ENCODE measurements around the gene ST8SIA5. TPM values are rescaled to one million over a fixed set of nuclear protein-coding genes. Genes with fewer than 3 reads are reported as not detected.
"Not testable (repeated sequence)": the region's sequence is repeated elsewhere in the genome, so short reads cannot be mapped to it uniquely, and the experiment has no call there.

The ST8SIA5 gene
- polyA plus RNA-seq (ENCODE audit: insufficient read length in 3 of 3): 1 to 10 TPM in 1 of 3 donors, under 1 TPM in 2; 0.92 to 1.3 (median 0.94) TPM
- long read RNA-seq, donor 1: 0 reads
- long read RNA-seq, donor 2: 0 reads
- long read RNA-seq, donor 3: 0 reads
- long read RNA-seq, donor 4: 0 reads
- long read RNA-seq, donor 5: 0 reads
- long read RNA-seq, donor 6: 0 reads
- long read RNA-seq, donor 7: 0 reads
- long read RNA-seq, donor 8: 0 reads
- long read RNA-seq, donor 9, partial matches to known transcripts: 0 of 1 reads
- long read RNA-seq, donor 9, other reads (novel, unspliced or antisense): 0 of 1 reads
- long read RNA-seq, donor 10: 0 reads
- long read RNA-seq, donor 11: 0 reads
- long read RNA-seq, donor 12: 0 reads
- long read RNA-seq, donor 13: 0 reads
- long read RNA-seq, donor 14: 0 reads
- long read RNA-seq, donor 15, partial matches to known transcripts: 0 of 1 reads
- long read RNA-seq, donor 15, other reads (novel, unspliced or antisense): 0 of 1 reads
- long read RNA-seq, donor 16: 0 reads

GRCh38 chr18:46756559-46757201 is at the start of gene ST8SIA5:
Gene ST8SIA5 (minus strand): TSS chr18:46757053. CDS start chr18:46756508, 545 bp downstream.
- peak in 2 of 11 donors; percentile 25 to 28 for DNase-seq (ENCODE audit: extremely low read depth in 1 of 11, low read depth in 9 of 11, low spot score in 4 of 11)

GRCh38 chr18:46795945-46796344 is 39.1 kb upstream of the ST8SIA5 start:
- not testable (repeated sequence) for DNase-seq (ENCODE audit: extremely low read depth in 1 of 11, low read depth in 9 of 11, low spot score in 4 of 11)

- no peak for DNase-seq (ENCODE audit: extremely low read depth in 1 of 11, low read depth in 9 of 11, low spot score in 4 of 11)
Observed at GRCh38 chr18:46794607-46795006, 37.8 kb upstream of the ST8SIA5 start.

- no peak for DNase-seq (ENCODE audit: extremely low read depth in 1 of 11, low read depth in 9 of 11, low spot score in 4 of 11)
Observed at GRCh38 chr18:46793565-46793964, 36.7 kb upstream of the ST8SIA5 start.

GRCh38 chr18:46789088-46789487 is 32.2 kb upstream of the ST8SIA5 start:
- no peak for DNase-seq (ENCODE audit: extremely low read depth in 1 of 11, low read depth in 9 of 11, low spot score in 4 of 11)

- DNase-seq (ENCODE audit: extremely low read depth in 1 of 11, low read depth in 9 of 11, low spot score in 4 of 11): no peak
Observed at GRCh38 chr18:46787674-46788073, 30.8 kb upstream of the ST8SIA5 start.

GRCh38 chr18:46772357-46772756 is 15.5 kb upstream of the ST8SIA5 start:
- no peak for DNase-seq (ENCODE audit: extremely low read depth in 1 of 11, low read depth in 9 of 11, low spot score in 4 of 11)

GRCh38 chr18:46771141-46771540 is 14.3 kb upstream of the ST8SIA5 start:
- DNase-seq (ENCODE audit: extremely low read depth in 1 of 11, low read depth in 9 of 11, low spot score in 4 of 11): no peak

GRCh38 chr18:46770708-46771107 is 13.9 kb upstream of the ST8SIA5 start:
- no peak for DNase-seq (ENCODE audit: extremely low read depth in 1 of 11, low read depth in 9 of 11, low spot score in 4 of 11)

GRCh38 chr18:46768166-46768921 is 11.5 kb upstream of the ST8SIA5 start:
- DNase-seq (ENCODE audit: extremely low read depth in 1 of 11, low read depth in 9 of 11, low spot score in 4 of 11): no peak

- DNase-seq (ENCODE audit: extremely low read depth in 1 of 11, low read depth in 9 of 11, low spot score in 4 of 11): no peak
Observed at GRCh38 chr18:46767217-46767616, 10.4 kb upstream of the ST8SIA5 start.

GRCh38 chr18:46764586-46764985 is 7.7 kb upstream of the ST8SIA5 start:
- DNase-seq (ENCODE audit: extremely low read depth in 1 of 11, low read depth in 9 of 11, low spot score in 4 of 11): no peak

GRCh38 chr18:46761059-46761769 is 4.4 kb upstream of the ST8SIA5 start:
- DNase-seq (ENCODE audit: extremely low read depth in 1 of 11, low read depth in 9 of 11, low spot score in 4 of 11): no peak

GRCh38 chr18:46759890-46760289 is 3.0 kb upstream of the ST8SIA5 start:
- DNase-seq (ENCODE audit: extremely low read depth in 1 of 11, low read depth in 9 of 11, low spot score in 4 of 11): no peak

GRCh38 chr18:46756025-46756558 is 761 bp downstream of the ST8SIA5 start:
- peak in 1 of 11 donors; percentile 5 for DNase-seq (ENCODE audit: extremely low read depth in 1 of 11, low read depth in 9 of 11, low spot score in 4 of 11)

GRCh38 chr18:46755315-46756024 is 1.4 kb downstream of the ST8SIA5 start:
- peak in 1 of 11 donors; percentile 5 for DNase-seq (ENCODE audit: extremely low read depth in 1 of 11, low read depth in 9 of 11, low spot score in 4 of 11)

- DNase-seq (ENCODE audit: extremely low read depth in 1 of 11, low read depth in 9 of 11, low spot score in 4 of 11): peak in 3 of 11 donors; percentile 12 to 36 (median 17)
Observed at GRCh38 chr18:46754661-46755292, 2.1 kb downstream of the ST8SIA5 start.

GRCh38 chr18:46754188-46754587 is 2.7 kb downstream of the ST8SIA5 start:
- DNase-seq (ENCODE audit: extremely low read depth in 1 of 11, low read depth in 9 of 11, low spot score in 4 of 11): no peak
